Measurements from ENCODE around the gene DNAJB13. TPM values are rescaled to one million over a fixed set of nuclear protein-coding genes. Genes with fewer than 3 reads are reported as not detected.
"Not testable (repeated sequence)": the region's sequence is repeated elsewhere in the genome, so short reads cannot be mapped to it uniquely, and the experiment has no call there.

DNAJB13 gene
- total RNA-seq, 1 donor: not detected

DNA sequence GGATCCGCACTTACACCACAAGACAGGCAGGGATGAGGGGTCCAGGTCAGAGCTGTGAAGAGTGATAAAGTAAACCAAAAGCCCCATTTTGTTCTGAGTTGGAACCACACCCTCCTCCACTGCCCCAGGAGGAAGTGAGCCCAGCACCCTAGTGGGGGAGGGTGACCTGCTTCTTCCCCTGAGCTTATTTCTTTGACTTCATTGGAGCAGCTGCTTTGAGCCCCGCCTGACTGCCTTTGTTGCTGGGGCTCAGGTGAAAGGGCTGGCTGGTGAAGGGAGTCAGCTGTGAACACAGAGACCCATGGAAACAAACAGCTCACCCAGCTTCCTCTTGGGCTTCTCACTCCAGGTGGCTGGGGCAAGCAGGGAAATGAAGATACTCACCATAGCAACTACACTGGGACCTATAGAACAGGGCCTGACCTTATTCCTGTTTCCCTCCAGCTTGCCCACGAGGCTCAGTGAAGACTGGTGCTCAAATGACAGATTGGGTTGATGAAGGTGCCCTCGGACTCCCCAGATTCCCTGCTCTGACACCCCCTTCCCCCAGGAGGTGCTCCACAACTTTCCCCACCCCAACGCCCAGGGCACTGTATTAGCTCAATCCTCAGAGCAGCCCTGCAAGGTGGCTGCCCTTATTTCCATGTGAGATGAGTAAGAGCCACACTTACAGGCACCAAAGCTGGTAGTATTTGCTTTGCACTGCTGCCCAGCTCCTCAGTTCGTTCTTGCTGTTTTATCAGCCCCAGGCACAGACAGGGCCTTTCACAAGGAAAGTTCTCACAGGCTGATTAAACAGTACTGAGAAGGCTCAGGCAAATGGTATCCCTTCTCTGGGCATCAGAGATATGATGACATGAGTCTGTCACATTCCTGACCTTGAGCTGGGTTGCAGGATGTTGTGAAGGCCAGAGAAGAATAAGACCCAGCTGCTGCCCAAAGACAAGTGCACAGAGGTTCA lies 29.5 kb downstream of the DNAJB13 start:
- peaks cover 82% of the 10 kb centered on the region for H3K4me1 ChIP-seq (ENCODE audit: insufficient read depth, low read length)
- no peaks in the 10 kb centered on the region for H3K27me3 ChIP-seq (ENCODE audit: insufficient read depth, low read length)
- H3K4me3 ChIP-seq (ENCODE audit: low read length): peak overlapping the region; percentile 78
- H3K9me3 ChIP-seq (ENCODE audit: low read depth, low read length): no peaks in the 10 kb centered on the region

DNA sequence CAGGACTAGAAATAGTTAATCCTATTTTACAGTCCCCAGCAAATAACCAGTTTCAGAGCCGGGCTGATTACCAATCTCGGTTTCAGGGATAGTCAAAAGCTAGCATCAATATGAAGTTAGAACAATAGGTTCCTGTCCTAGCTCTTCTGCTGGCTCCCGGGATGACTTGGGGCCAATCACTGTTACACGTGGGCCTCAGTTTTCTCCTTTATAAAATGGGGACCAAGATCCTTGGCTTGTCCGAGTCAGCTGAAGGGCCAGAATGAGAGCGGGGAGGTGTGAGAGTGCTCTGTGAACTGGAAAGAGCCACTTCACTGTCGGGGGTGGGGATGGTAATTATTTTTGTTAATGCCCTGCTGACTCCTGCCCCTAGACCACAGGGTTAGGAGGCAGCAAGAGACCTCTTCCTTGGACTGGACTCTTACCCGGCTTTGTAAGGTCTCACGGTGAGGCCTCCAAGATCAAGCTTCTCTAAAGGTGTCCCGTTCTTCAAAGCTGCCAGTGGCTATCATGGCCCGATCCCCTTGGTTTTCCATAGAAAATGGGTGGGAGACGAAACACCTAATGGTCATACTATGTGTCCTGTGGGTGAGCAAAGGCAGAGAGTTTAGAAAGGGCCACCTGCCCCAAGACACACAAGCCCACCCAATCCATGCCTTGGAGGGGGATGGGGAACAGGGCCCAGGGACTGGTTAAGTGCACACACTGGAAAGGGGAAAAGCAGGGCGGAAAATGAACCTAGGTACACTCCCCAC lies 30.4 kb downstream of the DNAJB13 start:
- Histone ChIP-seq H3K4me1 (ENCODE audit: insufficient read depth, low read length) (peaks cover 73% of the 10 kb centered on the region), H3K27me3 (ENCODE audit: insufficient read depth, low read length) (no peaks in the 10 kb centered on the region), H3K9me3 (ENCODE audit: low read depth, low read length) (no peaks in the 10 kb centered on the region), H3K4me3 (ENCODE audit: low read length) (peak overlapping the region; percentile 78)

GRCh38 chr11:73982595-73982989 lies 31.8 kb downstream of the DNAJB13 start, which contains the start of gene UCP2:
Gene UCP2, minus strand, starts transcription at chr11:73982843. Its CDS starts 4,465 bp downstream, at chr11:73978378.
- peaks cover 59% of the 10 kb centered on the region for H3K4me1 ChIP-seq (ENCODE audit: insufficient read depth, low read length)
- peak within 1 kb of the TSS; percentile 78 for H3K4me3 ChIP-seq (ENCODE audit: low read length)
- H3K27me3 ChIP-seq (ENCODE audit: insufficient read depth, low read length): no peaks in the 10 kb centered on the region
- no peaks in the 10 kb centered on the region for H3K9me3 ChIP-seq (ENCODE audit: low read depth, low read length)

- H3K4me1 ChIP-seq (ENCODE audit: insufficient read depth, low read length): peaks cover 53% of the 10 kb centered on the region
- H3K27me3 ChIP-seq (ENCODE audit: insufficient read depth, low read length): no peaks in the 10 kb centered on the region
- peak overlapping the region; percentile 78 for H3K4me3 ChIP-seq (ENCODE audit: low read length)
- no peaks in the 10 kb centered on the region for H3K9me3 ChIP-seq (ENCODE audit: low read depth, low read length)
These were observed 32.3 kb downstream of the DNAJB13 start for GRCh38 chr11:73982990-73983740.

DNA sequence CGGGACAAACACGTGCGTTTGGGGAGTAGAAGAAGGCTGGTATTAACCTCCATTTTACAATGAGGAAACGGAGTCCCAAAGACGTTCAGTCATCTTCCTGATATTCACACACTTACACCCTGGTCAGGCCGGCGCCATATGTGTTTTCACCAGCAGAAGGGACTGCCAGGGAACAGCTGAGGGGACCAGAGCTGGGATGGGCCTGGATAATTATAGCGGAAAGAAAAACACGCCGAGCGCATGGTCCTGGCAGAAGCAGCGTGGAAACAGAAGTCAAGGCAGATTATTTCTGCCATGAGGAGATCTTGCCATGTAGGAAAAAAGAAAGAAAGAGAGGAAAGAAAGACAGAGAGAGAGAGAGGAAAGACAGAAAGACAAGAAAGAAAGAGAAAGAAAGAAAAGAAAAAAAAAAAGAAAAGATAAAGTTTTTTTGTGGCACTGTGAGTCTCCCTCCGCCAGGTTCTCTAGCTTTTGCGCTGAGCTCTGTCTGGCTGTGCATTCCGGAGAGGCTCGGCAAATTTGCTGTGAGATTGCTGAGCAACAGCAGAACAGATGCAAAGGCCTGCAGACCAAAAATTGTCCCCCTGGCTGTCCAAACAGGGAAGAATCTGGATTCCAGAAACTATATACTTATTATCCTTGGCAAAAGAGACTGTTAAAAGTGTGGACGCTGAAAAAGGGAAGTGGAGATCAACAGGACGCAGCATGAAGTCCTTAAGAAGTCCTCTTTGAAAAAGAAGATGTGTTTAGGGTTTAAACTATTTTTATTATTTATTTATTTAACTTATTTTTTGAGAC lies 33.1 kb downstream of the DNAJB13 start:
- H3K4me1 ChIP-seq (ENCODE audit: insufficient read depth, low read length): peaks cover 45% of the 10 kb centered on the region
- H3K4me3 ChIP-seq (ENCODE audit: low read length): peak overlapping the region; percentile 78
- H3K27me3 ChIP-seq (ENCODE audit: insufficient read depth, low read length): no peaks in the 10 kb centered on the region
- no peaks in the 10 kb centered on the region for H3K9me3 ChIP-seq (ENCODE audit: low read depth, low read length)

DNA sequence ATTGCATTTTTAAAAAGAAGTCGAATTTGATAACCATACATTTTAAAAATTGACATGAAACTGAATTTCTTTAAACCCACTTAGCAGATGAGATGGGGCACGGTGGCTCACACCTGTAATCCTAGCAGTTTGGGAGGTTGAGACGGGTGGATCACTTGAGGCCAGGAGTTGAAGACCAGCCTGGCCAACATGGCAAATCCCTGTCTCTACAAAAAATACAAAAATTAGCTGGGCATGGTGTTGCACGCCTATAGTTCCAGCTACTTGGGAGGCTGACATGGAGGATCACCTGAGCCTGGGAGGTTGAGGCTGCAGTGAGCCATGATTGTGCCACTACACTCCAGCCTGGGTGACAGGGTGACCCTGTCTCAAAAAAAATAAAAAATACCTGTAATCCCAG lies 34.8 kb downstream of the DNAJB13 start:
- H3K9me3 ChIP-seq (ENCODE audit: low read depth, low read length); H3K27me3 ChIP-seq (ENCODE audit: insufficient read depth, low read length); H3K4me3 ChIP-seq (ENCODE audit: low read length): not testable (repeated sequence)
- peaks cover 28% of the 10 kb centered on the region for H3K4me1 ChIP-seq (ENCODE audit: insufficient read depth, low read length)

GRCh38 chr11:73988227-73988626 lies 37.4 kb downstream of the DNAJB13 start:
- Histone ChIP-seq H3K4me1 (ENCODE audit: insufficient read depth, low read length) (peaks cover 29% of the 10 kb centered on the region), H3K4me3 (ENCODE audit: low read length) (no peak overlapping the region), H3K27me3 (ENCODE audit: insufficient read depth, low read length) (no peaks in the 10 kb centered on the region), H3K9me3 (ENCODE audit: low read depth, low read length) (no peaks in the 10 kb centered on the region)

DNA sequence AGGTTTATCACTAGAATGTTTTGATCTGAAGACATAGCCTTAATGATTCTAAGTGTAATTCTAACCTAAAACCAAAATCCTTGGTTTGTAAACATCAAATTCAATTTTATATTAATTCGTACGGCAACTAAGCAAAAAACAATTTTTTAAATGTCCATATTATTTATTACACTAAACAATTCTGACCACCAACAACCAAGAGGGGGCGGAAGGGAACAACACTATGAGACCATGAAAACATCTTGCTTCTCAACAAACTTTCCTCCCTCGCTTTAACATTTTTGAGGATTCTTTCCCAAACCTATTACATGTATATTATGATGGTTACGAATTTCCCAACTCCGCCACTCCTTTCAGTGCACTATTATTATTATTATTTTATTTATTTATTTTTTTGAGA lies 38.3 kb downstream of the DNAJB13 start:
- H3K4me1 ChIP-seq (ENCODE audit: insufficient read depth, low read length): peaks cover 26% of the 10 kb centered on the region
- H3K9me3 ChIP-seq (ENCODE audit: low read depth, low read length): no peaks in the 10 kb centered on the region
- no peaks in the 10 kb centered on the region for H3K27me3 ChIP-seq (ENCODE audit: insufficient read depth, low read length)
- no peak overlapping the region for H3K4me3 ChIP-seq (ENCODE audit: low read length)

GRCh38 chr11:73990730-73991129 lies 39.9 kb downstream of the DNAJB13 start:
- no peaks in the 10 kb centered on the region for H3K27me3 ChIP-seq (ENCODE audit: insufficient read depth, low read length)
- H3K4me3 ChIP-seq (ENCODE audit: low read length): no peak overlapping the region
- no peaks in the 10 kb centered on the region for H3K9me3 ChIP-seq (ENCODE audit: low read depth, low read length)
- H3K4me1 ChIP-seq (ENCODE audit: insufficient read depth, low read length): peaks cover 24% of the 10 kb centered on the region

- H3K4me1 ChIP-seq (ENCODE audit: insufficient read depth, low read length): peaks cover 31% of the 10 kb centered on the region
- H3K4me3 ChIP-seq (ENCODE audit: low read length): no peak overlapping the region
These were observed 40.7 kb downstream of the DNAJB13 start for GRCh38 chr11:73991471-73992006.

DNA sequence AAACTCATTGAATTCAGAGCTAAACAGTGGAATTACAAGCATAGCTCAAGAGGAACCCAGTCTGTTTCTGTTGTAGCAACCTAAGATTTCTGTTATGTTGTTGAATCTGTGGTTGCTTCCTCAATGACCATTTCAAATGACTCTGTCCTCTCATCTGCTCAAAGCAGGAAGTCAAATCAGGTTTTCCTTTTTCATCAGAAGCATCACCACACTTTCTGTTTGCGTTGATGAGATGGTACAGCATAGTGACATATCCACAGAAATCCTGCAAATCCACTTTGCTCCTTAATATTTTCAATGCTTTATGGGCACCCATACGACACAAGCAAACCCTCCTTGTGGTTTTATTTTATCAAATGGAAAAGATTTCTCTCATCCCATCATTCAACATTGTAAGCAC lies 44.4 kb downstream of the DNAJB13 start:
- no peak overlapping the region for H3K4me3 ChIP-seq (ENCODE audit: low read length)
- peaks cover 50% of the 10 kb centered on the region for H3K4me1 ChIP-seq (ENCODE audit: insufficient read depth, low read length)
- no peaks in the 10 kb centered on the region for H3K27me3 ChIP-seq (ENCODE audit: insufficient read depth, low read length)
- no peaks in the 10 kb centered on the region for H3K9me3 ChIP-seq (ENCODE audit: low read depth, low read length)

More at GRCh38 chr11:73991471-73992006, 40.7 kb downstream of the DNAJB13 start:
- H3K27me3 ChIP-seq (ENCODE audit: insufficient read depth, low read length): no peaks in the 10 kb centered on the region
- no peaks in the 10 kb centered on the region for H3K9me3 ChIP-seq (ENCODE audit: low read depth, low read length)

GRCh38 chr11:73995731-73996130 lies 44.9 kb downstream of the DNAJB13 start:
- Histone ChIP-seq H3K9me3 (ENCODE audit: low read depth, low read length) (no peaks in the 10 kb centered on the region), H3K27me3 (ENCODE audit: insufficient read depth, low read length) (no peaks in the 10 kb centered on the region), H3K4me3 (ENCODE audit: low read length) (no peak overlapping the region), H3K4me1 (ENCODE audit: insufficient read depth, low read length) (peaks cover 53% of the 10 kb centered on the region)

DNA sequence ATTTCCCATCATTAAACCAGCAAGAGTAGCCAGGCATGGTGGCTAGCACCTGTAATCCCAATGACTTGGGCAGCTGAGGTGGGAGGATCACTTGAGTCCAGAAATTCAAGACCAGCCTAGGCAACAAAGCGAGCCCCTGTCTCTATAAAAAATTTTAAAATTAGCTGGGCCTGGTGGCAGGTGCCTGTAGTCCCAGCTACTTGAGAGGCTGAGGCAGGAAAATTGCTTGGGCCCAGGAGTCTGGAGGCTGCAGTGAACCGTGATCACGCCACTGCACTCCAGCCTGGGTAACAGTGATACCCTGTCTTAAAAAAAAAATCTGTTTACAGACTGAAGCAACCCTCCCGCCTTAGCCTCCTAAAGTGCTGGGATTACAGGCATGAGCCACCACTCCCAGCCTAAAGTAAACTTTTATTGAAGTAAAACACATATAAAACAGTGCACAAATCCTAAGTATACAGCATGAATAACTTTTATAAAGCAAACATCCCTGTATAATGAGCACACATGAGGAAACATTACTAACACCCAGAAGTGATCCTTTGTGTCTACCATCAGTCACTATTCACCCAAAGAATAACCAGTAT lies 45.4 kb downstream of the DNAJB13 start:
- H3K4me3 ChIP-seq (ENCODE audit: low read length): no peak overlapping the region
- no peaks in the 10 kb centered on the region for H3K27me3 ChIP-seq (ENCODE audit: insufficient read depth, low read length)
- peaks cover 54% of the 10 kb centered on the region for H3K4me1 ChIP-seq (ENCODE audit: insufficient read depth, low read length)
- H3K9me3 ChIP-seq (ENCODE audit: low read depth, low read length): no peaks in the 10 kb centered on the region
